Testis (tissue), 3 donors: ENCODE measurements around the gene HORMAD2. TPM values are rescaled to one million over a fixed set of nuclear protein-coding genes. Genes with fewer than 3 reads are reported as not detected.

Experiments used
- DNase-seq: peaks from one replicate; pipeline ENCODE4 v3.0.0-alpha.2; 2019
- H3K27ac ChIP-seq, 2 donors: fragments of 200-600 bp; sonication (generic); one replicate each; pipeline ENCODE4 v1.5.1; 2019
- H3K27me3 ChIP-seq: fragments of 200-600 bp; sonication (generic); one replicate; pipeline ENCODE4 v1.5.1; 2019
- H3K36me3 ChIP-seq: fragments of 200-600 bp; sonication (generic); one replicate; pipeline ENCODE4 v1.5.1; 2017; ENCODE audit warnings: low read depth; ENCODE audit errors: missing control alignments
- H3K4me1 ChIP-seq: fragments of 200-600 bp; sonication (generic); one replicate; pipeline ENCODE4 v1.5.1; 2019
- H3K4me3 ChIP-seq, 2 donors: fragments of 200-600 bp; sonication (generic); one replicate each; pipeline ENCODE4 v1.5.1; 2017 to 2019
- H3K9me3 ChIP-seq: fragments of 200-600 bp; sonication (generic); one replicate; pipeline ENCODE4 v1.5.1; 2017
- CTCF ChIP-seq, 3 experiments: fragments of 450-650 bp in 2 of 3; fragments of 200-600 bp in 1 of 3; sonication (generic) in 1 of 3; IDR thresholded peaks; one replicate each; pipeline ENCODE4 v1.5.1; 2016 to 2019; ENCODE audit warnings: antibody characterized with exemption in 3 of 3, mild to moderate bottlenecking in 2 of 3, moderate library complexity in 1 of 3
- POLR2A ChIP-seq: fragments of 450-650 bp; IDR thresholded peaks from one replicate; pipeline ENCODE4 v1.6.1; 2017; ENCODE audit warnings: antibody characterized with exemption, mild to moderate bottlenecking, moderate library complexity
- WGBS, 2 donors: methylation state at CpG; one replicate each; pipeline ENCODE4 v1.1.5; 2018; 5-methylcytosine and 5-hydroxymethylcytosine counted together
- intact Hi-C: fragments of 100-400 bp; cut with DNase I; formaldehyde crosslinking; loops from one replicate; pipeline ENCODE4 v1.15.1; 2023; ENCODE audit warnings: low total_unique reads
- polyA plus RNA-seq: library from polyadenylated mRNA; stranded (reverse); fragments of 350-450 nt; fragmentation: Illumina TruSeq; extraction: RNeasy Lipid Tissue Mini Kit (QIAGEN cat#74804); gene quantifications from one replicate; pipeline ENCODE4 v1.2.3, GENCODE V29; 2014; ENCODE audit warnings: low read depth, low replicate concordance; ENCODE audit not compliant: insufficient read depth
- total RNA-seq, 2 donors: library from RNA; depleted of rRNA; stranded (reverse); fragments of >200 nt; gene quantifications; one replicate each; pipeline ENCODE4 v1.2.3, GENCODE V29; 2016

Gene HORMAD2
- total and polyA plus RNA-seq, 3 donors from 2014 or later: 14.7 to 45.2 (median 24.2) TPM

- no peak overlapping the region for H3K27ac ChIP-seq
- no peaks in the 10 kb centered on the region for H3K36me3 ChIP-seq
- no peaks in the 10 kb centered on the region for H3K9me3 ChIP-seq
- H3K27me3 ChIP-seq: no peaks in the 10 kb centered on the region
- intact Hi-C loops: no loop called here
- DNase-seq: no peak
- 78 to 87% methylated on average over 26 of the region's 26 CpGs for WGBS, 2 donors
- peaks cover 4% of the 10 kb centered on the region for H3K4me1 ChIP-seq
- H3K4me3 ChIP-seq: no peak overlapping the region
- TF ChIP-seq POLR2A (no peak), CTCF (IDR thresholded peaks at IDR 0.05) (no peak)
Measured at GRCh38 chr22:30221121-30221992, 141.1 kb downstream of the HORMAD2 start.

GRCh38 chr22:30222321-30222720, 142.1 kb downstream of the HORMAD2 start:
- intact Hi-C loops: no loop called here
- TF ChIP-seq POLR2A (no peak), CTCF (IDR thresholded peaks at IDR 0.05) (no peak)
- H3K36me3 ChIP-seq: no peaks in the 10 kb centered on the region
- WGBS, 2 donors: 91 to 93% methylated on average over 4 of the region's 4 CpGs
- H3K27me3 ChIP-seq: no peaks in the 10 kb centered on the region
- no peak for DNase-seq
- H3K4me3 ChIP-seq: no peak overlapping the region
- H3K4me1 ChIP-seq: peaks cover 9% of the 10 kb centered on the region
- H3K27ac ChIP-seq: no peak overlapping the region
- H3K9me3 ChIP-seq: no peaks in the 10 kb centered on the region

- Histone ChIP-seq H3K4me1 (peaks cover 9% of the 10 kb centered on the region), H3K36me3 (no peaks in the 10 kb centered on the region), H3K27me3 (no peaks in the 10 kb centered on the region), H3K27ac (no peak overlapping the region), H3K9me3 (no peaks in the 10 kb centered on the region), H3K4me3 (no peak overlapping the region)
- intact Hi-C loops: no loop called here
- WGBS, 2 donors: 49 to 50% methylated on average over 12 to 15 of the region's 15 CpGs
- no peak for DNase-seq
- no peak for TF ChIP-seq POLR2A
- no peak for TF ChIP-seq CTCF (IDR thresholded peaks at IDR 0.05)
Measured at GRCh38 chr22:30223303-30223702, 143.0 kb downstream of the HORMAD2 start.

DNA sequence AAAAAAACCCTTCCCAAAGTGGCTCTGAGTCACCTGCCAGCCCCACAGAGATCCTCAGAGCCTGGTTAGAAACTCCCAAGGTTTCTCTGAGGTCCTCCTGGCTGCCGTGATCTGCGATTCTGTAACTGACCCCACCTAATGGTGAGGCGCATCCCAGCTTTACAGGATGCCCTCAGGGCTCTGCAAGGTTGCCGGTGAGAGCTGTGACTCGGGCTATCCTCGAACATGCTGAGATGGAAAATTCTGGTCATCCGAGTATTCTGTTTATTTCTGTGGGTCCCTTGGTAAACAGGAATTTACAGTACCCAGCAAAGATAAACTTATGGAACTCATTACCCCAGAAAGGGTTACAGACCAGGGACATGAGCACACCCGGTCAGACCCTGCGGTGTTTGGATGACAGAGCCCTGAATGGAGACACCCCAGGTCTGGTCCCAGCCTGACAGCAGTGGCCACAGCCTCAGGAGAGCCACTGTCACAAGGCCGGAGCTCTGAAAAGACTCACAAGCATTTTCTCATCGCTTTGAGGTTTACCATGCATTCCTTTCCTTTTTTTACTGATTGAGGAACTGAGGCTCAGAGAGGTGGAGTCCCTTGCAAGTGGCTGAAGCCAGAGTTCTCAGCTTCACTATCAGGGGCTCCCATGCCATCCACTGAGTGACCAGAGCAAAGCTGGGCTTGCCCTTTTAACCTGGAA, 144.0 kb downstream of the HORMAD2 start:
- Histone ChIP-seq H3K36me3 (no peaks in the 10 kb centered on the region), H3K4me1 (peaks cover 9% of the 10 kb centered on the region), H3K9me3 (no peaks in the 10 kb centered on the region), H3K4me3 (no peak overlapping the region), H3K27me3 (no peaks in the 10 kb centered on the region), H3K27ac (no peak overlapping the region)
- 63 to 74% methylated on average over 11 of the region's 11 CpGs for WGBS, 2 donors
- intact Hi-C loops: no loop called here
- no peak for TF ChIP-seq CTCF (IDR thresholded peaks at IDR 0.05)
- no peak for TF ChIP-seq POLR2A
- DNase-seq: no peak
